ENCODE results near the gene KCNK2. TPM values are rescaled to one million over a fixed set of nuclear protein-coding genes. Genes with fewer than 3 reads are reported as not detected.

KCNK2 gene
- total RNA-seq, 2 experiments from 2014 or later: not detected

GRCh38 chr1:215192306-215192705 is 109.8 kb downstream of the KCNK2 start:
- H3K4me2 ChIP-seq (ENCODE audit: low read length): no peak overlapping the region
- H3K9me3 ChIP-seq (ENCODE audit: low read length): no peaks in the 10 kb centered on the region
- H3K27ac ChIP-seq (ENCODE audit: low read depth, low read length, poor library complexity, severe bottlenecking): no peak overlapping the region
- intact Hi-C loops (cut with micrococcal nuclease; ENCODE audit: unreplicated experiment): no loop called here
- TF ChIP-seq CTCF (conservative IDR thresholded peaks at IDR 0.05; ENCODE audit: low read length) (no peak), EZH2phosphoT487 (IDR thresholded peaks at IDR 0.05; ENCODE audit: borderline replicate concordance, low read depth, low read length) (no peak)
- DNase-seq (ENCODE audit: low spot score): no peak
- no peaks in the 10 kb centered on the region for H4K20me1 ChIP-seq (ENCODE audit: insufficient read depth, low read length)
- ChIA-PET CTCF (ENCODE audit: unreplicated experiment) (no interaction called here), POLR2A (interaction anchor here (0.5 to 0.7 kb wide), 2 partner anchors 9 to 168 kb away, joined by 3 to 5 read pairs; no protein-coding TSS in a partner anchor)
- no peaks in the 10 kb centered on the region for H3K36me3 ChIP-seq (ENCODE audit: insufficient read depth, low read length)
- H2AFZ ChIP-seq (ENCODE audit: low read length): no peak overlapping the region
- no peaks in the 10 kb centered on the region for H3K4me1 ChIP-seq (ENCODE audit: insufficient read depth, low read length, poor library complexity, severe bottlenecking)
- no peak overlapping the region for H3K4me3 ChIP-seq (ENCODE audit: low read depth, low read length, poor library complexity, severe bottlenecking)
- H3K9me2 ChIP-seq (ENCODE audit: insufficient read depth, low read length): no peaks in the 10 kb centered on the region
- no peaks in the 10 kb centered on the region for H3K79me2 ChIP-seq (ENCODE audit: insufficient read depth, low read depth, low read length)
- BruUV-seq (replicated peaks): no TSS peak

DNA sequence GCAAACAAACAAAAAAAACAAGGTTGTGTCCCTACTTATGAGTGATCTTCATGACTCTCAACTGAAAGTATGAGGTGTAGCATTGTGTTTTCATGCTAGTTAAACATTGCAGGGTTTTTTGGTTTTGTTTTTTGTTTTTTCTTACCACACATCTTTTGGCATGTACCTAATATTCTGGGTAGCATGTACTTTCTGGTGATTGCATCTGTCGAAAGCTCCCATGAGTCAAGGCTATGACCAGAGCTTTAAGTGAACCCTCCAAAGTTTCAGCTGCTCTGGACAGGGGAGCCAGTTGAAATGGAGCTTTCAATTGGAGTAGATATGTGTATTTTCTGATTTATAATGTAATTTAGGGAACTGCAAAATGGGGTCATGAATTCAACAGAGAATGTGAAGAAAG is 115.5 kb downstream of the KCNK2 start:
- H3K27ac ChIP-seq (ENCODE audit: low read depth, low read length, poor library complexity, severe bottlenecking): no peak overlapping the region
- no peaks in the 10 kb centered on the region for H3K79me2 ChIP-seq (ENCODE audit: insufficient read depth, low read depth, low read length)
- ChIA-PET POLR2A (no interaction called here), CTCF (ENCODE audit: unreplicated experiment) (no interaction called here)
- no peaks in the 10 kb centered on the region for H3K9me2 ChIP-seq (ENCODE audit: insufficient read depth, low read length)
- no peak for DNase-seq (ENCODE audit: low spot score)
- intact Hi-C loops (cut with micrococcal nuclease; ENCODE audit: unreplicated experiment): no loop called here
- H2AFZ ChIP-seq (ENCODE audit: low read length): no peak overlapping the region
- no TSS peak for BruUV-seq (replicated peaks)
- H3K4me2 ChIP-seq (ENCODE audit: low read length): no peak overlapping the region
- H3K9me3 ChIP-seq (ENCODE audit: low read length): no peaks in the 10 kb centered on the region
- H3K4me1 ChIP-seq (ENCODE audit: insufficient read depth, low read length, poor library complexity, severe bottlenecking): no peaks in the 10 kb centered on the region
- H3K4me3 ChIP-seq (ENCODE audit: low read depth, low read length, poor library complexity, severe bottlenecking): no peak overlapping the region
- TF ChIP-seq EZH2phosphoT487 (IDR thresholded peaks at IDR 0.05; ENCODE audit: borderline replicate concordance, low read depth, low read length): no peak
- TF ChIP-seq CTCF (conservative IDR thresholded peaks at IDR 0.05; ENCODE audit: low read length): no peak
- no peaks in the 10 kb centered on the region for H3K36me3 ChIP-seq (ENCODE audit: insufficient read depth, low read length)
- H4K20me1 ChIP-seq (ENCODE audit: insufficient read depth, low read length): no peaks in the 10 kb centered on the region

DNA sequence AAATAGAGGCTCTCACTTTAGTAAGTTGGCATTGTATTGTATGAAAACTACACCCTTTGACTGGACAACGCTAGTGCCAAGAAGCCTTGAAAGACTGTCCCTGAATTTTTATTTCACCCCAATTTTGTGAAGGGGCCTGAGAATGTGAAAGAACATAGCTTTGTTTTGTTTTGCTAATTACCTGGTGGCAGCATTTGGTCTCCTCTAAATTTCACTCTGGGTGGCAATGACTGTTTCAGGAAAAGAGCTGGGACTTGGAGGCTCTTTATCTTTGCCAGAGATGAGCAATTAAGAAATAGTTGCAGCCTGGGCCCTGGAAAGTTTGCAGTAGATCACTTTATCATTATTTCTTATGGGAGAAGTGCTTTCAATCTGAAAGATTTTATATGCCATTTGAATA is 117.6 kb downstream of the KCNK2 start:
- H3K36me3 ChIP-seq (ENCODE audit: insufficient read depth, low read length): no peaks in the 10 kb centered on the region
- H3K9me2 ChIP-seq (ENCODE audit: insufficient read depth, low read length): no peaks in the 10 kb centered on the region
- no peak overlapping the region for H3K4me2 ChIP-seq (ENCODE audit: low read length)
- no peak for DNase-seq (ENCODE audit: low spot score)
- ChIA-PET CTCF (ENCODE audit: unreplicated experiment) (no interaction called here), POLR2A (no interaction called here)
- H3K9me3 ChIP-seq (ENCODE audit: low read length): no peaks in the 10 kb centered on the region
- no peak overlapping the region for H3K27ac ChIP-seq (ENCODE audit: low read depth, low read length, poor library complexity, severe bottlenecking)
- no peaks in the 10 kb centered on the region for H4K20me1 ChIP-seq (ENCODE audit: insufficient read depth, low read length)
- H3K4me1 ChIP-seq (ENCODE audit: insufficient read depth, low read length, poor library complexity, severe bottlenecking): no peaks in the 10 kb centered on the region
- no peak for TF ChIP-seq EZH2phosphoT487 (IDR thresholded peaks at IDR 0.05; ENCODE audit: borderline replicate concordance, low read depth, low read length)
- TF ChIP-seq CTCF (conservative IDR thresholded peaks at IDR 0.05; ENCODE audit: low read length): no peak
- H3K79me2 ChIP-seq (ENCODE audit: insufficient read depth, low read depth, low read length): no peaks in the 10 kb centered on the region
- no peak overlapping the region for H2AFZ ChIP-seq (ENCODE audit: low read length)
- H3K4me3 ChIP-seq (ENCODE audit: low read depth, low read length, poor library complexity, severe bottlenecking): no peak overlapping the region
- intact Hi-C loops (cut with micrococcal nuclease; ENCODE audit: unreplicated experiment): no loop called here
- no TSS peak for BruUV-seq (replicated peaks)

All from OCI-LY7 (cell line).